Stimulated activated memory B cell treated with anti-CD40 and anti-IgM and Interleukin-4, amounts not matched to agents 10 μg/mL and 1 μg/mL and 100 μg/mL, for 72 hours (primary cell): Measurements from ENCODE around the gene POFUT2.

Experiments
- ATAC-seq: fragments of 150-1000 bp; cut with Tn5 transposase; 2 replicates; pipeline ENCODE4 v1.10.0; 2021
- H3K27ac Mint-ChIP-seq: one replicate; pipeline ENCODE4 v1.8.0; 2022; ENCODE audit warnings: mild to moderate bottlenecking, mixed read lengths
- H3K27me3 Mint-ChIP-seq: one replicate; pipeline ENCODE4 v1.8.0; 2022; ENCODE audit warnings: mixed read lengths
- H3K36me3 Mint-ChIP-seq: one replicate; pipeline ENCODE4 v1.8.0; 2022; ENCODE audit warnings: mixed read lengths
- H3K4me1 Mint-ChIP-seq: one replicate; pipeline ENCODE4 v1.8.0; 2022; ENCODE audit warnings: mixed read lengths
- H3K4me3 Mint-ChIP-seq: one replicate; pipeline ENCODE4 v1.8.0; 2022; ENCODE audit warnings: mild to moderate bottlenecking, moderate library complexity, mixed read lengths
- H3K9me3 Mint-ChIP-seq: one replicate; pipeline ENCODE4 v1.8.0; 2022; ENCODE audit warnings: mixed read lengths

POFUT2 gene

DNA sequence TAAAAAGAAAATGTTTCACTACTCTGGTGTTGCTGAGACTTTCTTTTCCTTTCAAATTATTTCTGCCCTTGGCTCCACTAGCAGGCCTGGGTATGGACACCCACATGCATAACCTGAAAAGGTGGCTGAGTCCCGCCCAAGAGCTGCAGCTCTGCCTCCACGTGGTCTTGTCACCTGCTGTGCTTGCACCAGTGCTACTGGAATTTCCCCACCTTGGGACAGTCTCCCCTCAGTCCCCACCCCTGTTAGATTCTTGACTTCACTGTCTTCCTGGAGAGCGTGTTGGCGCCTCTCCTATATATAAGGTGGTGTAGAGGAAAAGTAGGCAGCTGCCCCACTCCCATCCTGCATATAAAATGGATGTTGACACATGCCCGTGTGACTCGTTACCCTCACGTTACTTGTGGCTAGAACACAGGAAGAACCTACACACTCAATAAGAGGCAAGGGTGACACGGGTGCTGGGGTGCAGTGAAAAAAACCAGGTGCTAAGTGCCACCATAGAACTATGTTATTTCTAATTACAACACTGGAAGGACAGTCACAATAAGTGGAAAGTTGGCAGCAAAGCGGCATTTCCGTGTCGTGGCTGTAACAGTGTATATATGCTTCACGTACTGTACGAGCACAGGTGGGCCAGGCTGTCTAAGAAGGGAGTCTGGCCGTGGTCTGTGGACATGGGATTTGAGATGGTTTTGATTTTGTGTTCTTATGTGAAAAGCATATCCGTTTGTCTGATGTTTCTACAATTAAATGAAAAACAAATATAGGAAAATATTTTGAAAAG, 61.0 kb downstream of the POFUT2 start:
- Mint-ChIP-seq H3K4me3 (no peak overlapping the region), H3K36me3 (peaks cover 24% of the 10 kb centered on the region), H3K9me3 (no peaks in the 10 kb centered on the region), H3K4me1 (peaks cover 15% of the 10 kb centered on the region), H3K27me3 (peaks cover 11% of the 10 kb centered on the region), H3K27ac (no peak overlapping the region)
- ATAC-seq: peak; percentile 32

DNA sequence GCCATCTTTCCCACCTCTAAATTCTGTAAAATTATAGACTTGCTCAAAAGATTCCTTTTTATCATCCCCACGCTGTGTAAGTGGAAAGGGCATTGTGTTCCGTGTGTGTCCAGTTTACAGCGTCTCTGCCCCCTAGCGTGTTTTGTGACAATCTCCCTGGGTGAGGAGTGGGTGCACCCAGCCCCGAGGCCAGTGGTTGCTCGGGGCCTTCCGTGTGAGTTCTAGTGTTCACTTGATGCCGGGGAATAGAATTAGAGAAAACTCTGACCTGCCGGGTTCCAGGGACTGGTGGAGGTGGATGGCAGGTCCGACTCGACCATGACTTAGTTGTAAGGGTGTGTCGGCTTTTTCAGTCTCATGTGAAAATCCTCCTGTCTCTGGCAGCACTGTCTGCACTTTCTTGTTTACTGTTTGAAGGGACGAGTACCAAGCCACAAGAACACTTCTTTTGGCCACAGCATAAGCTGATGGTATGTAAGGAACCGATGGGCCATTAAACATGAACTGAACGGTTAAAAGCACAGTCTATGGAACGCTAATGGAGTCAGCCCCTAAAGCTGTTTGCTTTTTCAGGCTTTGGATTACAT, 61.9 kb downstream of the POFUT2 start:
- no peak overlapping the region for H3K4me3 Mint-ChIP-seq
- no peak for ATAC-seq
- peaks cover 15% of the 10 kb centered on the region for H3K4me1 Mint-ChIP-seq
- H3K36me3 Mint-ChIP-seq: peaks cover 31% of the 10 kb centered on the region
- H3K27ac Mint-ChIP-seq: no peak overlapping the region
- no peaks in the 10 kb centered on the region for H3K9me3 Mint-ChIP-seq
- peaks cover 8% of the 10 kb centered on the region for H3K27me3 Mint-ChIP-seq

DNA sequence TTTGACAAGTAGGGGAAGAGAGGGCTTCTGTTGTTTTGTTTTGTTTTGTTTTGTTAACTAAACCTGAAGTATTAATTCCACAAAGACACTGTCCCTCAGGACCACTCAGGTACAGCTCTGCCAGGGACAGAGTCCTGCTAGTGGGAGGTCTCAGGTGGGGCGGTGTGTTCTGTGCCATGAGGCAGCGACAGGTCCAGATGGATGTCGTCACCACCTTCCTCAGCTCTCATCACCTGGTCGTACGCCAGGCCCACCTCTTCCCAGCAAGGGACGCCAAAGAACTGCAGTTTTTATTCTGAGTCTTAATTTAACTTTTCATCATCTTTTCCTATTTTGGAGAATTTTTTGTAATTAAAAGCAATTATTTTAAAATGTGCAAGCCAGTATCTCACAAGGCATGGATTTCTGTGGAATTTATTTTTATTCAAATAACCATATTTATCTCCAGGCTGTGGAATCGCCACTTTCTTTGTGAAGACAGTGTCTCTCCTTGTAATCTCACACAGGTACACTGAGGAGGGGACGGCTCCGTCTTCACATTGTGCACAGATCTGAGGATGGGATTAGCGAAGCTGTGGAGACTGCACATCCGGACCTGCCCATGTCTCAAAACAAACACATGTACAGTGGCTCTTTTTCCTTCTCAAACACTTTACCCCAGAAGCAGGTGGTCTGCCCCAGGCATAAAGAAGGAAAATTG, 62.5 kb downstream of the POFUT2 start:
- Mint-ChIP-seq H3K27me3 (peaks cover 8% of the 10 kb centered on the region), H3K9me3 (no peaks in the 10 kb centered on the region), H3K36me3 (peaks cover 37% of the 10 kb centered on the region), H3K4me1 (peaks cover 15% of the 10 kb centered on the region), H3K4me3 (no peak overlapping the region), H3K27ac (no peak overlapping the region)
- ATAC-seq: no peak

DNA sequence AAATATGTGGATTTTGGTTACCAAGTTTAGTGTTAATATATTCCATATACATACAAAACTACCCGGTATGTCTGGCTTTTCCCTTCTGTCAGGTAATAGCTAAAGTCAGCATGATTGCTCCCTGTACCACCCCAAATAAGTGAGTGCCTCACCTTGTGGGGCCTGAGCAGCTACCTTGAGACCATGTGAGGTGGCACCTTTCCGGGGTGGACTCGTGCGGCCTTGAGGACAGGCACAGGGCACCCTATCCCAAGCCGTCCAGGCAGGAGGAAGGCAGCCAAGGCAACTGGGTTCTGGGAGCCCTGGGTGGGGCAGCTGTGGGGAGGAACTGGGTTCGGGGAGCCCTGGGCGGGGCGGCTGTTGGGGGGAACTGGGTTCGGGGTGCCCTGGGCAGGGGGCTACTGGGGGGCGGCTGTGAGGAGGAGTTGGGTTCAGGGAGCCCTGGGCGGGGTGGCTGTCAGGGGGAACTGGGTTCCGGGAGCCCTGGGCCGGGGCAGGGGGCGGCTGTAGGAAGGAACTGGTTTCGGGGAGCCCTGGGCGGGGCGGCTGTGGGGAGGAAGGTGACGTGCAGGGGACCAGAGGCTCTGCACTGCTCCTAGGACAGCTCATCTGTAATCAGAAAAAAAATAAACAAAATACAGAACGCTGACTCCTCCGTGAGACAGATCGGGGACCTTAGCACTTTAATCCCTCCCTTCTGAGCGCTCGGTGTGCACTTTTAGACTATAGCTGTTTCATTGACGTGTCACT, 63.3 kb downstream of the POFUT2 start:
- peak overlapping the region; percentile 70 for H3K27ac Mint-ChIP-seq
- H3K9me3 Mint-ChIP-seq: no peaks in the 10 kb centered on the region
- peak overlapping the region; percentile 73 for H3K4me3 Mint-ChIP-seq
- peaks cover 15% of the 10 kb centered on the region for H3K4me1 Mint-ChIP-seq
- H3K36me3 Mint-ChIP-seq: peaks cover 42% of the 10 kb centered on the region
- H3K27me3 Mint-ChIP-seq: peaks cover 8% of the 10 kb centered on the region
- peak; percentile 66 for ATAC-seq

DNA sequence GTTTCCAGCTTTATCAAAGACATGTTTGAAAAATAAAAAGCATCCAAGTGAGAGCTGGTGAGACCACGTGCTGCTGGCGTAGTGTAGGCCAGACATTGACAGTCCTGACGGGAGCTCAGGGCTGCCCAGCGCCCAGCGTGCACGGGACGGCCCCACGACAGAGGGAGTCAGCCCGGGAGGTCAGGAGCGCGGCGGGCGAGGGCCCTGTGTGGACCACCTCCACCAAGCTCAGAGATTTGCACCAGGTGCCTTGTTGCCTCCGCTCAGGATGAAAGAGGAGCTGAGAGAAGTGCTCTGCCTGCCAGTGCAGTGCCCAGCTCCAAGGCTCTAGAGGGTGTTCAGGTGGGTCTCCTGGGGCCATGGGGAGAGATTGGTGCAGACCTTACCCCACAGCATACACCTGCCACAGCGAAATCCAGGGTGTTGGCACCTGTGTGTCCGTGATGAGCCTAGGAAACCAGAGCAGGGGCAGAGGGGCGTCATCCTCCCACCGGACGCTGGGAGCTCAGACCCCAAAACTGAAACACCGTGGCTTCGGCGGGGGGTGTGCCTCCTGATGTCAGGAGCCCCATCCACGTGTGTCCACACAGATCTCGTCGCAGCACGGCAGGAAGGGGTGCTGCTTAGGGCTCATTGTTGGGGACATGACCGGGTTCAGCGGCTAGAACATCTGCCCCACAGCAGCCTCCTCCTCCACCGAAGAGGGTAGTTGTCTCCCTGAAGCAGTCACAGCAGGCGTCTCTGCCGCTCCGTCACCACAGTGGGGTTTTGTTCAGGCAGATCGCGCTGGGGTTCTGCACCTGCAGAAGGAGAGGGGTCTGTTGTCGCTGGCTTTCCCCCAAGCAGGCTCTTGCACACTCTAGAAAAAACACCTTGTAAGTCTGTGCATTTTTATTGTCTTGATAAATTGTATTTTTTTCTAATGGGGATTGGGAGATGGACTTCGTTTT, 64.2 kb downstream of the POFUT2 start:
- no peak for ATAC-seq
- Mint-ChIP-seq H3K27me3 (peaks cover 8% of the 10 kb centered on the region), H3K4me1 (peaks cover 15% of the 10 kb centered on the region), H3K27ac (peak overlapping the region; percentile 70), H3K4me3 (no peak overlapping the region), H3K9me3 (peaks cover under 1% of the 10 kb centered on the region), H3K36me3 (peaks cover 51% of the 10 kb centered on the region)

DNA sequence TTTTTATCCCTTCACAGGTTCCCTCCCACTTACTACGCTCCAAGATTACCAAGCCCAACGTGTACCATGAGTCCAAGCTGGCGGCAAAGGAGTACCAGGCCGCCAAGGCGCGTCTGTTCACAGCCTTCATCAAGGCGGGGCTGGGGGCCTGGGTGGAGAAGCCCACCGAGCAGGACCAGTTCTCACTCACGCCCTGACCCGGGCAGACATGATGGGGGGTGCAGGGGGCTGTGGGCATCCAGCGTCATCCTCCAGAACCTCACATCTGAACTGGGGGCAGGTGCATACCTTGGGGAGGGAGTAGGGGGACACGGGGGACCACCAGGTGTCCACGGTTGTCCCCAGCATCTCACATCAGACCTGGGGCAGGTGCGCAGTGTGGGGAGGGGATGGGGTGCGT, 65.7 kb downstream of the POFUT2 start:
- H3K9me3 Mint-ChIP-seq: peaks cover 14% of the 10 kb centered on the region
- peaks cover 8% of the 10 kb centered on the region for H3K27me3 Mint-ChIP-seq
- H3K4me1 Mint-ChIP-seq: peaks cover 21% of the 10 kb centered on the region
- no peak overlapping the region for H3K27ac Mint-ChIP-seq
- H3K4me3 Mint-ChIP-seq: no peak overlapping the region
- ATAC-seq: no peak
- H3K36me3 Mint-ChIP-seq: peaks cover 66% of the 10 kb centered on the region

DNA sequence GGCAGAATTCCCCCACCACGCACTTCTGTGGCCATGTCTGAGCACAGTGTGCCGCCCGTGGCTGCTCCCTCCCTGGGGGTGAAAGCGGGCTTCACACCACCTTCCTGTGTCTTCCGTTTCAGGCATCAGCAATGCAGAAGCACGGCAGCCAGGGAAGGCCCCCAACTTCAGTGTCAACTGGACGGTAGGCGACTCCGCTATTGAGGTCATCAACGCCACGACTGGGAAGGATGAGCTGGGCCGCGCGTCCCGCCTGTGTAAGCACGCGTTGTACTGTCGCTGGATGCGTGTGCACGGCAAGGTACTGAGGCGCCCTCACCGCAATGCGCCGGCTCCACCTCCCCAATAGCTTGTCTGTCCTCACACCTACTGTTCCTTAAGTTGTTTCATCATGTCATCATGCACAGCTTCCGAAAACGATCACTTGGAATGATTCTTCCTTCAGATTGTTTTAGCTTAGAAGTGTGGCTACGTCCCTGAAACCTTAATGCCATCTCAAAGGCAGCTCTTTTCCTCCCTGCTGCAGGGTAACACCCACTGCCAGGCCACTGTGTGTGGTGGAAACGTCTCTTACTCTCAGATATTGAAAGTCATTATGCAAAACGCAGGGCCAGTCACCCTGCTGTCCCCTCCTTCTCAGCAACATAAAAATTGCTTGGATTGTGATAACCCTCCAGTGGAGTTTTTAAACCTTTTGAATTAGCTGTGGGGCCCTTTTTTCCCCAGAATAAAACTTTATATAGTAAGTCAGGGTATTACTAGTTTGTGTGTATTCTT, 66.8 kb downstream of the POFUT2 start:
- H3K4me1 Mint-ChIP-seq: peaks cover 14% of the 10 kb centered on the region
- H3K9me3 Mint-ChIP-seq: peaks cover 15% of the 10 kb centered on the region
- H3K27ac Mint-ChIP-seq: no peak overlapping the region
- no peak for ATAC-seq
- no peak overlapping the region for H3K4me3 Mint-ChIP-seq
- peaks cover 76% of the 10 kb centered on the region for H3K36me3 Mint-ChIP-seq
- peaks cover 8% of the 10 kb centered on the region for H3K27me3 Mint-ChIP-seq

DNA sequence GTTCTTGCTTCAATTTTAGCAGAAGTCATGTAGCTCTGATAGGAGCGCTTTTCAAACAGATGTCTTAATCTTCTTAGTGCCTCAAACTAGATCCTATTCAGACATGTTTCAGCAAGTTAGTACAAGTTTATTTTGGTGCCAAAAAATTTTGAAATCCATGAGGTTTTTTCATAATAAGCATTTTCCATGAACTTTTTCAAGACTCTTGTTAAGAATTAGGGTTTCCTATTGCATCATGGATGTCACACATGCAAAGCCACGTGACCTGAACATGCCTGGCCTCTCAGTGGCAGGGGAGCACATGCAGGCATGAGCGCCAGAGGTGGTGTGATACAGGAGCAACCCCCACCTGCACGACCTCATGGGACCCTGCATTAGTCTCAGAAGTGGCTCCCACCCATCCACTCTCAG, 67.6 kb downstream of the POFUT2 start:
- peaks cover 78% of the 10 kb centered on the region for H3K36me3 Mint-ChIP-seq
- peaks cover 8% of the 10 kb centered on the region for H3K27me3 Mint-ChIP-seq

DNA sequence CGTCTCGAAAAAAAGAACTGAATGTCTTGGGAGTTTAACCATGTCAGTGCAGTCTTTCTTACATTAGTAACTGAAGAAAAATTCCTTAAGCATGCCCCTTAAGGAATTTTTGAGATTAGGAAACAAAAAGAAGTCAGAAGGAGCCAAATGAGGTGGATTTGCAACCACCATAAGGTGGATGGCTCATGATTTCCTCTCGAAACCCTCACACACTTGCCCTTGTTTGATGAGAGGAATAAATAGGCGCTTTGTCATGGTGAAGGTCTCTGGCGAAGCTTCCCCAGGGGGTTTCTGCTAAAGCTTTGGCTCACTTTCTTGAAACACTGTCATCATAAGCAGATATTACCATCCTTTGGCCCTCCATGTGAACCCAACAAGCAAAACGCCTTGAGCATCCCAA, 68.2 kb downstream of the POFUT2 start:
- ATAC-seq: no peak
- Mint-ChIP-seq H3K9me3 (peaks cover 15% of the 10 kb centered on the region), H3K4me3 (no peak overlapping the region), H3K27ac (no peak overlapping the region), H3K4me1 (peaks cover 13% of the 10 kb centered on the region), H3K27me3 (peaks cover 7% of the 10 kb centered on the region), H3K36me3 (peaks cover 78% of the 10 kb centered on the region)

More for the DNA sequence above, 67.6 kb downstream of the POFUT2 start:
- no peak for ATAC-seq
- peaks cover 14% of the 10 kb centered on the region for H3K4me1 Mint-ChIP-seq
- no peak overlapping the region for H3K27ac Mint-ChIP-seq
- H3K9me3 Mint-ChIP-seq: peaks cover 15% of the 10 kb centered on the region
- no peak overlapping the region for H3K4me3 Mint-ChIP-seq

DNA sequence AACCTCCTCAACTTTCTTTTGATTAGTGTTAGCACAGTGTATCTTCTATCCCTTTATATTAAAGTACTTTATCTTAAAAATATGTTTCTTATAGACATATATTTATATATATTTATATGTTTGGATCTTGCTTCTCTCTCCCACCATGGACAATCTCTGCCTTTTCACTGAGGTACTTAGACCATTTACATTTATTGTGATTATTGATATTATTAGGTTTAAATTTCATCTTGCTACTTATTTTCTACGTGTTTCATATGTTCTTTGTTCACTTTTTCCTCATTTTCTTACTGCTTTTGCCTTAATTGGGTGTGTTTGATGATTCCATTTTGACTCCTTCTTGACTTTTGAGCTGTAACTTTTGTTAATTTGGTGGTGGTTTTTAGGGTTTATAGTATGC, 70.7 kb downstream of the POFUT2 start:
- H3K4me3 Mint-ChIP-seq: no peak overlapping the region
- H3K27me3 Mint-ChIP-seq: no peaks in the 10 kb centered on the region
- ATAC-seq: no peak
- H3K4me1 Mint-ChIP-seq: peaks cover 7% of the 10 kb centered on the region
- no peak overlapping the region for H3K27ac Mint-ChIP-seq
- H3K9me3 Mint-ChIP-seq: peaks cover 15% of the 10 kb centered on the region
- H3K36me3 Mint-ChIP-seq: peaks cover 62% of the 10 kb centered on the region

DNA sequence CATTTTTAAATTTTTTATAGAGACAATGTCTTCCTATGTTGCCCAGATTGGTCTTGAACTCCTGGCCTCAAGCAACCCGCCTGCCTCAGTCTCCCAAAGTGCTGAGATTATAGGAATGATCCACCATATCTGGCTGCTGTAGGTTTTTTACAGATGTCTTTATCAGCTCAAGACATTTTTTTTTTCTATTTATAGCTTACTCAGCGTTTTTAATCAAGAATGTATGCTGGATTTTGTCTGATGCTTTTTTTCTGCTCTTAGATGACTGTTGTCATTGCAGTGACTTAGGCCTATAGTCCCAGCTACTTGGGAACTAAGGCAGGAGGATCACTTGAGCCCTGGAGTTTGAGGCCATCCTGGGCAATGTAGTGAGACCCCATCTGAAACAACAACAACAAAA, 72.5 kb downstream of the POFUT2 start:
- Mint-ChIP-seq H3K4me1 (peaks cover 13% of the 10 kb centered on the region), H3K27ac (no peak overlapping the region), H3K4me3 (no peak overlapping the region), H3K36me3 (peaks cover 48% of the 10 kb centered on the region), H3K27me3 (no peaks in the 10 kb centered on the region), H3K9me3 (peaks cover 15% of the 10 kb centered on the region)
- ATAC-seq: no peak
